NCI-H524 treated with DMSO at 0.1 percent for 48 hours (cell line): ENCODE results near the gene SFTPB.
"Not testable (repeated sequence)": the region's sequence is repeated elsewhere in the genome, so short reads cannot be mapped to it uniquely, and the experiment has no call there.

Experiments
- DNase-seq: peaks from one replicate; lab custom pipeline; 2025; lab: John Stamatoyannopoulos, UW

Gene SFTPB

DNA sequence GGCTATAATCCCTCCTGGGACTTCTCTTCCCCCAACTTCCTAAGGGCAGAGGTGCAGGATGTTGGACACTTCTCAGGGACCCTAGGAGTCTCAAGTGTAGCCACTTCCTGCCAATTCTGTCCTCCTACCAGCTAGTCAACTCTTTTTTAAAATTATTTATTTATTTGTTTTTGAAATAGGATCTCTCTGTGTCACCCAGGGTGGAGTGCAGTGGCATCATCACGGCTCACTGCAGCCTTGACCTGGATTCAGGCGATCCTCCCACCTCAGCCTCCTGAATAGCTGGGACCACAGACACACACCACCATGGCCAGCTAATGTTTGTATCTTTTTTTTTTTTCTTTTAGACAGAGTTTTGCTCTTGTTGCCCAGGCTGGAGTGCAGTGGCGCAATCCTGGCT, 11.5 kb downstream of the SFTPB start:
- no peak for DNase-seq

DNA sequence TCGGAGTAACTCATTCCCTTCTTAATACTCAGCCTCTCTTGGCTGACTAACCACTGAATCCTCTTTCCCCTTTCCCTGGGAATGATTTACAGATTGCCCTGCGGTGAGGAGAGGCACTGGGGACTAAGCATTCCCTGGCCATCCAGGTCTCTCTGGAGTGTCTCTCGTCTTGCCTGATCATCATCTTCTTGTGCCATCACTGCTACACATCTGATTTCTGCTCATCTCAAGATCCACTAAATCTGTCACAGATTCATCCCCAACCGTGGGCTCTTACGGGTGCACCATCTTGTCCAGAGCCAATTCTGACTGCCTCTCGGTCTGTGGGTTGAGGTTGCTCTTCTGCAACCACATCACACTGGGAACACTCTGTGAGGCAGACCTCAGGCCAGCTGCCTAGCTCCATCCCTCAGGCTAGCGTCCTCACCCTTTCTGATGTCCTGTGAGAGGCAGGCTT, 12.0 kb downstream of the SFTPB start:
- DNase-seq = no peak

DNA sequence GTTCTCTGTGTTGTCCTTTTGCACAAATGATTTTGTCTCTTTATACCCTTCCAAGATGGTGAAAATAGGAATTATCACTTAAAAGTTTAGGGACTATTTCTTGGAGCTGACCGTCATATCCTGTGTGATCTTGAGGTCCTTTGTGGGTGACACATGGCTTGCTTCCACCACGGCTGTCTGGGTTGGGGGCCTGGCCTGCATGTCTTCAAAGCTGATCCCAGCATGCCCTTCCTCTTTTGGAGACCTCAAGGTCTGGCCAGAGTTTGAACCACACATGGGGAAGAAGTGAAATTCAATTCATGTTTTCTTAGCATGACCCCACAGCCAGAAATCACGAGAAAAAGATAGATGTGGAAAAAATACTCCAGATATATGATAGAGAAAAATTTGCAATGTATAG, 14.0 kb downstream of the SFTPB start:
- DNase-seq = no peak

DNA sequence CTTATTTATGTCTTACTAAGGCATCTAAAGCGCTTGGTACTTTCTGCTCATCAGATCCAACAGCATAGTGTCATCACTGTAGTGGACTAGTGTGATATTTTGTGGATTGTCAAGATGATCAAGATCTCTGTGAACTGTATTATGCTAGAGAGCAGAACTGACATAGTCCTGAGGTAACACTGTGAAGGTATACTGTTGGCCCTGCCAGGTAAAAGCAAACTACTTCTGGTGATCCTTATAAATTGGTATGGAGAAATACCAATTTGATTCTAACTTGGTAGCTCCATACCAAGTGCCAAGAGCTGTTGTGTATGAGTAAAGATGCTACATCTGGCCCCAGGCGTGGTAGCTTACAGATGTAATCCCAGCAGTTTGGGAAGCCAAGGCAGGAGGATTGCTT, 15.9 kb downstream of the SFTPB start:
- DNase-seq = no peak

DNA sequence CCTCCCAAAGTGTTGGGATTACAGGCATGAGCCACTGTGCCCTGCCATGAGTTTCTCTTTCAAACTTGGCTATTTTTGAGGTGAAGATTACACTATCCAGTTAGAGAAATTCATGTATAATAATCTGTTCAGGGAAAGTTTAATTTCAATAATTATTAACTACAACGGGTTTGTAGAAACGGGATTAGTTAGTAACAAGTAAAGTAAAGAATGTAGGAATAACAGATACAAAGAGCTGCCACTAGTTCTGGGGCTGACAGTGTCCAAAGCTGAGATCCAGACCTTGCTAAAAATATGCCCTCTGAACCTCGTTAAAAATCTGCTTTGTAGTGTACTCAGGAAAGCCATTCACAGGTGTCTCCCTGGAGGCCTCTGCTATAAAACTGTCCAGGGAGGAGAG, 16.9 kb downstream of the SFTPB start:
- no peak for DNase-seq

DNA sequence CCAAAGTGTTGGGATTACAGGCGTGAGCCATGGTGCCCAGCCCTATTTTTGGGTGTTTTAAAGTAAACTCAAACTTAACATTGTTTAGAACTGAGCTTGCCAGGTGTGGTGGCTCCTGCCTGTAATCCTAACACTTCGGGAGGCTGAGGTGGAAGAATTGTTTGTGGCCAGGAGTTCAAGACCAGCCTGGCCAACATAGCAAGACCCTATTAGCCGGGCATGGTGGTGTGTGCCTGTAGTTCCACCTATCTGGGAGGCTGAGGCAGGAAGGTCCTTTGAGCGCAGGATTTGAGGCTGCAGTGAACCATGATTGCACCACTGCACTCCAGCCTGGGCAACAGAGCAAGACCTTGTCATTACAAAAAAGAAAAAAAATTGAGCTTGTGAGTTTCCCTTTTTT, 17.5 kb downstream of the SFTPB start:
- DNase-seq = no peak

DNA sequence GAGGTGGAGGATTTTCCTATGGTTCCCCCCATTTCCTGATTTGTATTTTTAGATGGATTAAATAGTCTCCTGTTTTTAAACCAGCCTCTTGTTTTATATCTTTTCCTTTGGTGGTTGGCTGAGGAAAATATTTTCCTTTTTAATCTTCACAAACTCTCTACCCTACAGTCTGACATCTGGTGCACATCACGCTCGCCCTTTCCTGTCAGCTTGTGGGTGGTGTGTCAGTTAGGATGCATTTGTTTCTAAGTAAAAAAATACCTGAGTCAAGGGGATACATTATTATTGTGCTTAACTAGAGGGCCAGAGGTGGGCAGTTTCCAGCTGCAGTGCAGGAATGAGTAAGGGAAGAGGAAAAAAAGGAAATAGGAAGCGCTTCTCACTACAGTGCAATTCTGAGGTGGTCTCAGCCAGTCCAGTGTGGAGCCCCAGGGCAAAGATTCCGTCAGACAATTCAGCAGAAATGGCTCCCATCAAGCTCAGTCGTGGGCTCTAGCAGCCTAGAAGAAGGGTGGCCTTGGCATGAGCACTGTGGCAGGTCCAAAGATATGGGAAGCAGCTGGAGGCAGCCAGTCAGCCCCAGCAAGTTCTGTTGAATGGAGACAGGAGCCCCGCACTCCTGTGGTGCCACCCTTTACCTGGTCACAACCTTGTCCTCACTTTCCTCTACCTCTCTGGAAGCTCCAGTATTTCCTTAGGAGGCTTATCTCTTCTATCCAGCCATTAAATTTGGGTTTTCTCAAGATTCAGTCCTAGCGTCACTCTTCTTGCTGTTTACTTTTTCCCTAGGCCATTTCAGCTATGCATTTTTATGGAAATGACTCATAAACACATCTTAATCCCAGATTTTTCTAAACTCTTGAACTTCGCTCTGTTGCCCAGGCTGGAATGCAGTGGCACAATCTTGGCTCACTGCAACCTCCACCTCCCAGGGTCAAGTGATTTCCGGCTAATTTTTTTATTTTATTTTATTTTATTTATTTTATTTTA, 18.5 kb downstream of the SFTPB start:
- no peak for DNase-seq

DNA sequence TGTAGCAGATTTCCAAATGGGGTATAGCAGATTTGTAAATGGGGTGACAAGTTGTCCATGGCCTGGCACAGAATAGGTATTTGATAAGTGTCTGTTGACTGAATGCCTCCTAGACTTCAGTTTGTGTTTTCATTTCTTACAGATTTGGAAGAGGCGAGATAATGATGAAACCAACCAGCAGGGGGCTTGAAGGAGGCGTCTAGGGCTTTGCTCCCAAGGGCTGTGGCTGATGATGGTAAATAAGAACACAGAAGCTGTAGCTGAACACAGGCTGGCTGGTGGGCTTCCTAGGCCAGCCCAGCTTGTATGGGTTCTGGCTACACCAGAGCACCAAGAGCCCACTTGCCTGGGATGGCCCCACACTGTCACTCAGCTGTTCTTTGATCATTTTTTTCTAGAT, 19.4 kb downstream of the SFTPB start:
- no peak for DNase-seq

DNA sequence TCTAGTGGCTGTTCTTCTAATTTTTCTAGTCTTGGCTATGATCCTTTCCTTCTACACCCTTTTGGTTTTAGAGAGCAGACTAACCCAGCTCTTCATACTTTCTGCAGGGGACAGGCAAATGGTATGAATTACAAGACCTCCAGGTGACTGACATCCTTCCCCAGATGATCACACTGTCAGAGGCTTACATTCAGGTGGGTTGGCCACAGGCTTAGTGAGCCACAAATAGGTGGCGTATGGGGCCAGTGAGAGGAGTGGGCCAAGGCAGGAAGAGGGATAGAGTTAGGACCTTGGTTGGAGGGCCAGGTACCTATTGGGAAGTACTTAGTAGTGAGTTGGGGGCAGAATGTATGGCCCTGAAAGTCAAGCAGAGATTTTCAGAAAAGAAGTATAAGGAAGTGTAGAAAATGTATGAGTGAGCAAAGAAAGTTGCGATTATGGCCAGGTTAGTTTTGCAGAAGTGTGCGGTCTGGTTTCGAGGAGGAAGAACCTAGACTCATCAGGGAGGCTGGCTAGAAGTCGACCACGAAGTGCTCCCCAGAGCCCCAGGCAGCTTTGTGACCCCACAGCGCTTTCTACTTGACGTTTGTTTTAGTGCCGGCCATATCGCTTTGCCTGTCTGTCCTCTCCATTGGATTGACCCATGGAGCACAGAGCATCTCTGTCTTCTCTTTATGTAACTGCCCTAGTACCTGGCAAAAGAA, 20.0 kb downstream of the SFTPB start:
- no peak for DNase-seq

DNA sequence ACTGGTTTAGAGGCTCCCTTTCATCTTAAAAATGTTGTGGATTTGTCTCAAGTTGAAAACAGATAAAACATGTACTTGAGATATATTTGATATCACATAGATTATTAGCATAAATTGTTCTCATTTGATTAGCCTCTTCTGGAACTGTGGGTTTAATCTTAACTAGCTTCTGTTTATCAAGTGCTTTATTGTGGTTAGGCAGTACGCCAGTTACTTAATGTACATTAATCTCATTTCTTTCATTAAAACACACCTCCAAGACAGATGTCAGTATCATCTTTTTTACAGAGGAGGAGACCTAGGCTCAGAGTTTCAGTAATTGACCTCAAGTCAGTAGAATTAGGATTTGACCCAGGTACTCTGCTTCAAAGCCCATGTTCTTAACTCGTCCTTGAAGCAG, 21.8 kb downstream of the SFTPB start:
- no peak for DNase-seq

DNA sequence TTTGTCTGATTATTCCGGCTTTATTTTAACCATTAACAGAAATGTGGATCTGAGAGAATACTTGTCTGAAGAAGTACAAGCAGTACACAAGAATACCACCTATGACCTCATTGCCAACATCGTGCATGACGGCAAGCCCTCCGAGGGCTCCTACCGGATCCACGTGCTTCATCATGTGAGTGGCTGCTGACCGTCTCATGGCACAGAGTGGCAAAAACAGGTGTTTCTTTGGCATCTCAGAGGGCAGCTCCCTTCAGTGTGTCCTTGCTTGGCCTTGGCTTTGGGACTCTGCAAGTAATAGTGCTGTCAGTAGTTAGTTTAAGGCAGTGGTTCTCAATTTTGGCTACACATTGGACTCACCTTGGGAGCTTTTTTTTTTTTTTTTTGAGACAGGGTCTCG, 23.1 kb downstream of the SFTPB start:
- DNase-seq = no peak

DNA sequence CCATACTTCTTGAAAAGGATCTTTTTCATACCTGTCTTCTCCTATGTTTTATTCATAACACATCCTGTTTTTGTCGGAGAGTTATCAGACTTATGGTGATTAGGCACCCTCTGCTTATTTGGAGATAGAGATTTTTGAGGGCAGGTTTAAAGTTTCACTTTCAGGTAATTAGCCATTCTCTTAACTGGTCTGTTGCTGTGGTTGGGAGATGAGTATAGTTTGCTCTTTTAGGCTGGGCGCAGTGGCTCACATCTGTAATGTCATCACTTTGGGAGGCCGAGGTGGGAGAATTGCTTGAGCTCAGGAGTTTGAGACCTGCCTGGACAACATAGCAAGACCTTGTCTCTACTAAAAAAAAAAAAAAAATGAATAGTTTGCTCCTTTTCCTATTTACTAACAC, 25.3 kb downstream of the SFTPB start:
- DNase-seq = no peak

DNA sequence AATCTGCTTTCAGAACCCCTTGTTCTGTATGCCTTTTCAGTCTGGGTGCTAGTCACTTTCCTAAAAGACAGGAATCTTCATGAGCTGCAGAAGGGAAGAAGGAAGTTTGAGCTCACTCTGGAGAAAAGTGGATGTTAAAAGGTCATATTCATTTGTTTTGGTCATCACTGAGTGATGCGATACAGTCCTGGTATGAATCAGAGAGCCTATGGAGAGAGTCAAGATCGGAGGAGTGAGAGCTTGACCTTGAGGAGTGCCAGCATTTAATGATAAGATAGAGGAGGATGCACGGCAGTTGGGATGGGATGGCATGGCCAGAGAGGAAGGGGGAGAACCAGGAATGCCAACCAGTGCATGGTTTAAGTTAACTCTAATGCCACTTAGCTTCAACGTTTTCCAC, 32.4 kb downstream of the SFTPB start:
- DNase-seq = no peak

DNA sequence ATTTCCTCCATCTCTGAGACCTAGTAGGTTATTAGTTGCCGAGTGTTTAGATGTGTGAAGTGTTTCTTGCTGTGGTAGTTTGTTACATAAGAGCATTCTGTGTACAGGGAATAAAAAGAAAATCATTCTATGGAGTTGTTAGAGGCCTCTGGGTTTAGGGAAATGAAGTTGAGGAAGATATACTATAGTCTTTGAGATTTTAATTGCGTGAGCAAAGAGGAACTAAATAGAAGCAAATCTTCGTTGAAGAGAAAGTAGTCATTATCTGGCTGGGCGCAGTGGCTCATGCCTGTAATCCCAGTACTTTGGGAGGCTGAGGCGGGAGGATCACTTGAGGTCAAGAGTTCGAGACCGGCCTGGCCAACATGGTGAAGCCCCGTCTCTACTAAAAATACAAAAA, 33.0 kb downstream of the SFTPB start:
- DNase-seq = no peak

DNA sequence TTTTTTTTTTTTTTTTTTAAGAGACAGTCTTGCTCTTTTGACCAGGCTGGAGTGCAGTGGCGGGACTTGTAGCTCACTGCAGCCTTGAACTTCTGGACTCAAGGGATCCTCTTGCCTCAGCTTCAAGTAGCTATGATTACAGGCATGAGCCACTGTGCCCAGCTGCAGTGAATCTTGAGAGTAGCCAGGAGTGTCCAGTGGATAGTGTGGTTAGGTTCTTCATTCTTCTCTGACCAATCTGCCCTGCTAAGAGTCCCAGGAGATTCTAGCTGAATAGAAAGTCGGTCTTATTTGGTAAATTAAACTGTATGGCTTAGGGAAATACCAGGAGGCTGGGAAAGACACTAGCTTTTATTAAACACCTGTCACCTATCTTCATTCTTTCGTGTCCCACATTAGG, 36.7 kb downstream of the SFTPB start:
- DNase-seq = no peak

DNA sequence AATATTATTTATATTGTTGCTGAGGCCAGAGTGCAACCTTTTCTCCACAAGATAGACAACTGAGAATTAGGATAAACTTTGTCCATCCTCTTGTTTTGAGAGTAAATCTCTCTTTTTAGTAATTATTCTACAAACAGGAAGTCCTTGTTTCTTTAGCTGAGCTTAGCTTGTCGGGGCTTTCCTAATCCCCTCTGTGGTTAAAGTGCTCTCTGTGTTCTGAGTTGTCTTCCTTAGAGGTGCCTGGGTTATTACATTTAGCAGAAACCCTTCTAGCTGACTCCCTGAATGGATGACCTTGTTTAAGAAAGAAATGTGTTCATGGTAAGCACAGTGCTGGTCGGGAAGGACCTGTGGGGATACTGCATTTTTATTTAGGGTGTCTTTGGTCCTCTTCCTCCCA, 39.3 kb downstream of the SFTPB start:
- no peak for DNase-seq

DNA sequence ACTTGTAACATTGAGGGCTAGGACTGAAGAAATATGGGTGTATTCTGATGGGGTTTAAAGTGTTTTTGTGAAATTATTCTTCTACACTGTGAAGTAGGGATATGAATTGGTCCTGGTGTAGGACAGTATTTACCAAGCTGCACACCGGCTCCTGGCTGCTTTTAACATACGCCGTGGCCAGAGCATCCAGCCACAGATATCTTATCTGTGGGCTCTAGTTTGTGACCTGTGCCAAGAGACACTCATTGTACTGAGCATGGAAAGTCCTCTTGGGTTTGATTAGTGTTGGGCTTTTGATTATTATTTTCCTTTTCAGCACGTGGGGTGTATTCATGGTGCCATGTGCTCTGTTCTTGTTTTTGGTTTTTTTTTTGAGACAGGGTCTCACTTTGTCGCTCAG, 44.0 kb downstream of the SFTPB start:
- DNase-seq = no peak

DNA sequence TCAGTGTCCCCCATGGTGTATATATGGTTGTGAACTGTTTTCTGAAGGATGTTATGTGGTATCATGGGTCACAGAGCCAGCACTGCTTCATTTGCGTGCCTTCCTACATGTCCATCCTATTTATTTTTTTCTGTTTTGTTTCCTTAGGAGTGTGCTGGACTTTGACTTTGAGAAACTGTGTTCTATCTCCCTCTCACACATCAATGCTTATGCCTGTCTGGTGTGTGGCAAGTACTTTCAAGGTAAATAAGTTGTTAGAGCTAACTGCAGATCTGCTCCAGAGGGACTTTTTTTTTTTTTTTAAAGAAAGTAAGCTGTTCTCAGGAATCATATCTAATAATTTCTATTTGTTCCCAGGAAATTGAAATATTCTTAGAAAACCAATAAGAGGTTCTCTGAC, 46.7 kb downstream of the SFTPB start:
- DNase-seq = no peak

DNA sequence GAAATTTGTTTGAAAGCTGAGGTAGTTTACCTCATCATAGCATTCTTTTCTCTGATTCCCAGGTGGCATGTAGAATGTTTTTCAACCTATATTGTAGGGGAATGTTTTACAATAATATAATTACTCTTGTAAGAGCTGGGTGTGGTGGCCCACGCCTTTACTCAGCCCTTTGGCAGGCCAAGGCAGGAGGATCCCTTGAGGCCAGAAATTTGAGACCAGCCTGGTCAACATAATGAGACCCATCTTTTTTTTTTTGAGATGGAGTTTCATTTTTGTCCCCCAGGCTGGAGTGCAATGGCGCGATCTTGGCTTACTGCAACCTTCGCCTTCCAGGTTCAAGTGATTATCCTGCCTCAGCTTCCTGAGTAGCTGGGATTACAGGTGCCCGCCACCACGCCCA, 48.4 kb downstream of the SFTPB start:
- DNase-seq = no peak

DNA sequence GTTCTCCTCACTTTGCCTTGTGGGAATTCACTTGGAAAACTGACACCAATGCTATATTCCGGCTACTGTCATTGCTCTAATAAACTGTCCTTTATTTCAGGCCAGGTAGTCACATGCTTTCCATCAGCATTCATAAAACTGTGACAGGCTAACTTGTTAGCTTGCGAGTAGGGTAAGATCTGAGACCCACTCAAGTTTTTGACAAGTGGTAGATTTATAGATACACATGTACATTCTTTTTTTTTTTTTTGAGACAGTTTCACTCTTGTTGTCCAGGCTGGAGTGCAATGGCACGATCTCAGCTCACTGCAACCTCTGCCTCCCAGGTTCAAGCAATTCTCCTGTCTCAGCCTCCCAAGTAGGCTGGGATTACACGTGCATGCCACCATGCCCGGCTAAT, 50.3 kb downstream of the SFTPB start:
- DNase-seq = not testable (repeated sequence)

DNA sequence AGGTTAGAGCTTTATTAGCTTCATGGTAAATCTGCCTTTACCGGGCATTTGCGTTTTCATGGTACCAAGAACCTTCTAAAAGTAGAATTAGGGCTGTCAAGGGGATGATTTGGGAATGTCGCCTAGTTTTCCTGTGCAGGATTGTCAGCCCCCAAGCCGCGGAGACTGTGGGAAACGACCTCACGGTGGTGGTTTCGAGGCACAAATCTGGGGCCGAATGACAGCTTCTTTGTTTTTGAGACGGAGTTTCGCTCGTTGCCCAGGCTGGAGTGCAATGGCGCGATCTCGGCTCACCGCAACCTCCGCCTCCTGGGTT, 52.6 kb downstream of the SFTPB start:
- DNase-seq = no peak

DNA sequence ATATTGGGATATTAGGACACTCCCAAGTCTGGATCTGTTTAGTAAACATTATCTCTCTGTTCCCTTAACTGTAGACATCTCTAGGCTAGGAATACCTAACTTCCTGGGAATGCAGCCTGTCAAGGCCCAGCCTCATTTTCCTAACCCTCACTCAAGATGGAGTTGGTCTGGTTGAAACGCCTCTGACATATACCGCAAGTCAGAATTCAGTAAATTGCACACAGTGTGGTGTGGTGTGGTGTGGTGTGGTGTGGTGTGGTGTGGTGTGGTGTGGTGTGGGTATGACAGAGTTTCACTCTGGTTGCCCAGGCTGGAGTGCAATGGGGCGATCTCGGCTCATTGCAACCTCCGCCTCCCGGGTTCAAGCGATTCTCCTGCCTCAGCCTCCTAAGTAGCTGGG, 53.2 kb downstream of the SFTPB start:
- not testable (repeated sequence) for DNase-seq

DNA sequence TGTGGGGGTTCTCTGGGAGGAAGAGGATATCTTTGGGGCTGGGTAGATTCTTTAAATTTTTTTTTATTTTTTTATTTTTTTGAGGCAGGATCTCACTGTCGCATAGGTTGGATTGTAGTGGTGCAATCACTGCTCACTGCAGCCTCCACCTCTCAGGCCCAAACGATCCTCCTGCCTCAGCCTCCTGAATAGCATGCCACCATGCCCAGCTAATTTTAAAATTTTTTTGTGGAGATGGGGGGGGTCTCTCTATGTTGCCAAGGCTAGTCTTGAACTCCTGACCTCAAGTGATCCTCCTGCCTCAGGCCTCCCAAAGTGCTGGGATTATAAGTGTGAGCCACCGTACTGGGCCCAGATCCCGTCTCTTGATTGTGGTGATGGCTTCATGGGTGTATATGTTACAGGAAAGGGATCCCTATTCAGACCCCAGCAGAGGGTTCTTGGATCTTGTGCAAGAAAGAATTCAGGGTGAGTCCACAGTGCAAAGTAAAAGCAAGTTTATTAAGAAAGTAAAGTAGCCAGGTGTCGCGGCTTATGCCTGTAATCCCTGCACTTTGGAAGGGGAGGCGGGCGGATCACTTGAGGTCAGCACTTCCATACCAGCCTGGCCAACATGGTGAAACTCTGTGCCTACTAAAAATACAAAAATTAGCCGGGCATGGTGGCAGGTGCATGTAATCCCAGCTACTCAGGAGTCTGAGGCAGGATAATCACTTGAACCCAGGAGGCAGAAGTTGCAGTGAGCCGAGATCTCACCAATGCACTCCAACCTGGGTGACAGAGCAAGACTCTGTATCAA, 54.1 kb downstream of the SFTPB start:
- DNase-seq = no peak
